Caco-2 (cell line): Measurements from ENCODE around the gene TMEM178A. TPM values are rescaled to one million over a fixed set of nuclear protein-coding genes. Genes with fewer than 3 reads are reported as not detected.
"Not testable (repeated sequence)": the region's sequence is repeated elsewhere in the genome, so short reads cannot be mapped to it uniquely, and the experiment has no call there.

Experiments
- BruUV-seq: library from RNA; stranded (reverse); fragments of 400-500 nt; replicated peaks from 2 replicates; lab custom pipeline; 2021; lab: Mats Ljungman, UMichigan
- CTCF ChIA-PET: fragments of 300-600 bp; sonication (Branson Sonifier 250); formaldehyde crosslinking; loops from one replicate; lab custom pipeline; 2022; ENCODE audit warnings: antibody characterized with exemption; lab: Charles Lee
- POLR2A ChIA-PET: fragments of 300-600 bp; sonication (Branson Sonifier 250); formaldehyde crosslinking; loops from one replicate; lab custom pipeline; 2022; ENCODE audit warnings: antibody characterized with exemption; lab: Charles Lee
- DNase-seq, 2 experiments: peaks; one replicate each; pipeline versions ENCODE4 v3.0.0 to v3.0.0-alpha.2; 2020 to 2022
- H3K27me3 ChIP-seq: replicated peaks from 2 replicates; pipeline ENCODE4 v1.6.0; 2011; ENCODE audit warnings: low read length; ENCODE audit not compliant: control insufficient read depth, insufficient read depth
- H3K36me3 ChIP-seq: 2 replicates; pipeline ENCODE4 v1.5.1; 2011; ENCODE audit warnings: low read length; ENCODE audit not compliant: control insufficient read depth, insufficient read depth
- H3K4me1 ChIP-seq: fragments of 250-450 bp; sonication (Bioruptor Pico); 2 replicates; pipeline ENCODE4 v1.5.1; 2020; ENCODE audit warnings: mild to moderate bottlenecking
- H3K4me3 ChIP-seq: 2 replicates; pipeline ENCODE4 v1.5.1; 2011; ENCODE audit warnings: low read depth, mild to moderate bottlenecking, control low read depth, low read length
- H3K9me3 ChIP-seq: fragments of 250-450 bp; sonication (Bioruptor Pico); 2 replicates; pipeline ENCODE4 v1.5.1; 2020; ENCODE audit warnings: mild to moderate bottlenecking, moderate library complexity
- H3K27ac Mint-ChIP-seq: one replicate; pipeline ENCODE4 v1.8.0; 2022; ENCODE audit warnings: mixed read lengths; ENCODE audit not compliant: unreplicated experiment
- H3K27me3 Mint-ChIP-seq: one replicate; pipeline ENCODE4 v1.8.0; 2022; ENCODE audit warnings: mixed read lengths; ENCODE audit not compliant: insufficient read depth, unreplicated experiment
- H3K36me3 Mint-ChIP-seq: one replicate; pipeline ENCODE4 v1.8.0; 2022; ENCODE audit warnings: mild to moderate bottlenecking, mixed read lengths; ENCODE audit not compliant: insufficient read depth, unreplicated experiment
- H3K4me1 Mint-ChIP-seq: one replicate; pipeline ENCODE4 v1.8.0; 2022; ENCODE audit warnings: low read depth, mixed read lengths; ENCODE audit not compliant: unreplicated experiment
- H3K4me3 Mint-ChIP-seq: one replicate; pipeline ENCODE4 v1.8.0; 2022; ENCODE audit warnings: mild to moderate bottlenecking, moderate library complexity, mixed read lengths; ENCODE audit not compliant: unreplicated experiment
- H3K9me3 Mint-ChIP-seq: one replicate; pipeline ENCODE4 v1.8.0; 2022; ENCODE audit warnings: mixed read lengths; ENCODE audit not compliant: unreplicated experiment
- intact Hi-C: fragments of 100-400 bp; cut with micrococcal nuclease; formaldehyde crosslinking; loops from one replicate; pipeline ENCODE4 v1.10.0; 2022; ENCODE audit not compliant: unreplicated experiment
- total RNA-seq: library from RNA; stranded (reverse); gene quantifications from 2 replicates; pipeline ENCODE4 v1.2.3, GENCODE V29; 2022
- TF ChIP-seq, protein P1 (sequence below), 2 experiments: fragments of 200-600 bp in 1 of 2; IDR thresholded peaks; 1 replicate in 1 of 2; 2 replicates in 1 of 2; pipeline versions ENCODE4 v1.5.1 to v1.8.0; 2011 to 2022; ENCODE audit warnings: antibody characterized with exemption in 1 of 2, control low read depth in 1 of 2, inconsistent platforms in 1 of 2, low read depth in 1 of 2, low read length in 1 of 2, mild to moderate bottlenecking in 1 of 2, moderate library complexity in 1 of 2; ENCODE audit not compliant: insufficient read depth in 1 of 2, severe bottlenecking in 1 of 2, unreplicated experiment in 1 of 2

Gene TMEM178A
- total RNA-seq, 1 experiment from 2014 or later = 0.29 TPM

- no peaks in the 10 kb centered on the region for H3K9me3 ChIP-seq
- Mint-ChIP-seq H3K27me3 (peaks cover 8% of the 10 kb centered on the region), H3K4me3 (no peak overlapping the region), H3K9me3 (no peaks in the 10 kb centered on the region), H3K4me1 (no peaks in the 10 kb centered on the region), H3K36me3 (no peaks in the 10 kb centered on the region), H3K27ac (no peak overlapping the region)
- H3K4me3 ChIP-seq = no peak overlapping the region
- CTCF ChIA-PET = no interaction called here
- no TSS peak for BruUV-seq
- no peak for DNase-seq
- POLR2A ChIA-PET = no interaction called here
- no peaks in the 10 kb centered on the region for H3K36me3 ChIP-seq
- H3K4me1 ChIP-seq = no peaks in the 10 kb centered on the region
- H3K27me3 ChIP-seq = no peaks in the 10 kb centered on the region
- intact Hi-C loops = no loop called here
- TF ChIP-seq, protein P1, sequence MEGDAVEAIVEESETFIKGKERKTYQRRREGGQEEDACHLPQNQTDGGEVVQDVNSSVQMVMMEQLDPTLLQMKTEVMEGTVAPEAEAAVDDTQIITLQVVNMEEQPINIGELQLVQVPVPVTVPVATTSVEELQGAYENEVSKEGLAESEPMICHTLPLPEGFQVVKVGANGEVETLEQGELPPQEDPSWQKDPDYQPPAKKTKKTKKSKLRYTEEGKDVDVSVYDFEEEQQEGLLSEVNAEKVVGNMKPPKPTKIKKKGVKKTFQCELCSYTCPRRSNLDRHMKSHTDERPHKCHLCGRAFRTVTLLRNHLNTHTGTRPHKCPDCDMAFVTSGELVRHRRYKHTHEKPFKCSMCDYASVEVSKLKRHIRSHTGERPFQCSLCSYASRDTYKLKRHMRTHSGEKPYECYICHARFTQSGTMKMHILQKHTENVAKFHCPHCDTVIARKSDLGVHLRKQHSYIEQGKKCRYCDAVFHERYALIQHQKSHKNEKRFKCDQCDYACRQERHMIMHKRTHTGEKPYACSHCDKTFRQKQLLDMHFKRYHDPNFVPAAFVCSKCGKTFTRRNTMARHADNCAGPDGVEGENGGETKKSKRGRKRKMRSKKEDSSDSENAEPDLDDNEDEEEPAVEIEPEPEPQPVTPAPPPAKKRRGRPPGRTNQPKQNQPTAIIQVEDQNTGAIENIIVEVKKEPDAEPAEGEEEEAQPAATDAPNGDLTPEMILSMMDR (IDR thresholded peaks at IDR 0.05; ENCODE audit: insufficient read depth in 1 of 2, low read depth in 1 of 2, low read length in 1 of 2, severe bottlenecking in 1 of 2, unreplicated experiment in 1 of 2) = no peak
These were observed 41.8 kb upstream of the TMEM178A start for GRCh38 chr2:39623917-39624316.

GRCh38 chr2:39625193-39625926, 40.4 kb upstream of the TMEM178A start:
- no peaks in the 10 kb centered on the region for H3K27me3 ChIP-seq
- H3K4me3 ChIP-seq = no peak overlapping the region
- no peaks in the 10 kb centered on the region for H3K36me3 ChIP-seq
- no TSS peak for BruUV-seq
- no peaks in the 10 kb centered on the region for H3K4me1 Mint-ChIP-seq
- DNase-seq = no peak
- POLR2A ChIA-PET = no interaction called here
- intact Hi-C loops = no loop called here
- no peaks in the 10 kb centered on the region for H3K9me3 ChIP-seq
- CTCF ChIA-PET = no interaction called here
- H3K27ac Mint-ChIP-seq = no peak overlapping the region
- TF ChIP-seq, protein P1 (IDR thresholded peaks at IDR 0.05; ENCODE audit: insufficient read depth in 1 of 2, low read depth in 1 of 2, low read length in 1 of 2, severe bottlenecking in 1 of 2, unreplicated experiment in 1 of 2) = no peak
- H3K27me3 Mint-ChIP-seq = peaks cover 4% of the 10 kb centered on the region
- H3K36me3 Mint-ChIP-seq = no peaks in the 10 kb centered on the region
- no peak overlapping the region for H3K4me3 Mint-ChIP-seq
- H3K4me1 ChIP-seq = no peaks in the 10 kb centered on the region
- H3K9me3 Mint-ChIP-seq = peaks cover 9% of the 10 kb centered on the region

GRCh38 chr2:39625927-39626270, 39.8 kb upstream of the TMEM178A start:
- Mint-ChIP-seq H3K27ac (no peak overlapping the region), H3K27me3 (peaks cover 3% of the 10 kb centered on the region), H3K9me3 (peaks cover 9% of the 10 kb centered on the region), H3K36me3 (no peaks in the 10 kb centered on the region), H3K4me1 (no peaks in the 10 kb centered on the region), H3K4me3 (no peak overlapping the region)
- intact Hi-C loops = no loop called here
- no peak for DNase-seq
- Histone ChIP-seq H3K4me3 (no peak overlapping the region), H3K36me3 (no peaks in the 10 kb centered on the region), H3K27me3 (no peaks in the 10 kb centered on the region), H3K9me3 (no peaks in the 10 kb centered on the region), H3K4me1 (no peaks in the 10 kb centered on the region)
- ChIA-PET POLR2A (no interaction called here), CTCF (no interaction called here)
- no TSS peak for BruUV-seq
- TF ChIP-seq, protein P1 (IDR thresholded peaks at IDR 0.05; ENCODE audit: insufficient read depth in 1 of 2, low read depth in 1 of 2, low read length in 1 of 2, severe bottlenecking in 1 of 2, unreplicated experiment in 1 of 2) = no peak

GRCh38 chr2:39628346-39628745, 37.4 kb upstream of the TMEM178A start:
- H3K27ac Mint-ChIP-seq, DNase-seq, POLR2A ChIA-PET, H3K27me3 Mint-ChIP-seq, H3K9me3 ChIP-seq, H3K4me3 Mint-ChIP-seq, BruUV-seq, H3K36me3 Mint-ChIP-seq, H3K9me3 Mint-ChIP-seq, H3K4me1 Mint-ChIP-seq, H3K36me3 ChIP-seq, CTCF ChIA-PET, H3K4me1 ChIP-seq, H3K27me3 ChIP-seq, intact Hi-C loops, H3K4me3 ChIP-seq: not testable (repeated sequence)
